Stimulated activated CD8-positive, alpha-beta memory T cell treated with anti-CD3 and anti-CD28 coated beads, Interleukin-7, amount 100 ng/mL, for 48 hours (primary cell): Measurements from ENCODE around the gene NR4A1.

Source experiments
- DNase-seq, 2 donors: peaks; one replicate each; pipeline ENCODE4 v3.0.0-alpha.2; 2020; ENCODE audit warnings: low read depth in 1 of 2; ENCODE audit errors: extremely low read depth in 1 of 2

Gene NR4A1

GRCh38 chr12:52050758-52051541 is at the start of gene NR4A1:
TSS of gene NR4A1 (plus strand) at chr12:52051442. CDS start at chr12:52054329, 2,887 bp downstream.
- peak; percentile 97 to 98 for DNase-seq

GRCh38 chr12:52003016-52003550 is 48.2 kb upstream of the NR4A1 start:
- DNase-seq, result no peak

DNA sequence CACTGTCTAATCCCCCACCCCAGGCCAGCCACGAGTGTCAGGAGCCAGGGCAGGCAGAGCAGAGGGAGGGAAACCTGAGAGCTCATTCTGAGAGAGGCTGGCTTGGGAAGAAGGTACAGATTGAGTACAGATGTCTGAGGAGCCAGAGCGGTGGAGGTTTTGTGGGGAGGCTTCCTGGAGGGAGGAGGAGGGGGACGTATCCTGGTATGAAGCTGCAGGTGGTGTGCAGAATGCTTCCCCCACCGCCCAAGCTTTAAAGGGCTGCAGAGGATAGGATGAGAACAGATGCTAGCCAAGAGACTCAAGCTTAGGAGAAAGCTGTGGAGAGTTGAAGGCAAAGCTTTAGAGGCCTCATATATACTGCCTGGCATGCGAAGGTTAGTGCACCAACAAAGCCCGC is 47.7 kb upstream of the NR4A1 start:
- DNase-seq, result no peak

- DNase-seq, result no peak
Measured at GRCh38 chr12:52004042-52004648, 47.1 kb upstream of the NR4A1 start.

- DNase-seq, result no peak
Measured at GRCh38 chr12:52005218-52005902, 45.9 kb upstream of the NR4A1 start.

- DNase-seq, result no peak
Measured at GRCh38 chr12:52005903-52006703, 45.1 kb upstream of the NR4A1 start.

- peak in 1 of 2 donors; percentile 44 for DNase-seq
Measured at GRCh38 chr12:52006726-52007157, 44.5 kb upstream of the NR4A1 start, which contains the start of gene TAMALIN. TSS of gene TAMALIN (plus strand) at chr12:52006946. CDS start at chr12:52007020, 74 bp downstream.

DNA sequence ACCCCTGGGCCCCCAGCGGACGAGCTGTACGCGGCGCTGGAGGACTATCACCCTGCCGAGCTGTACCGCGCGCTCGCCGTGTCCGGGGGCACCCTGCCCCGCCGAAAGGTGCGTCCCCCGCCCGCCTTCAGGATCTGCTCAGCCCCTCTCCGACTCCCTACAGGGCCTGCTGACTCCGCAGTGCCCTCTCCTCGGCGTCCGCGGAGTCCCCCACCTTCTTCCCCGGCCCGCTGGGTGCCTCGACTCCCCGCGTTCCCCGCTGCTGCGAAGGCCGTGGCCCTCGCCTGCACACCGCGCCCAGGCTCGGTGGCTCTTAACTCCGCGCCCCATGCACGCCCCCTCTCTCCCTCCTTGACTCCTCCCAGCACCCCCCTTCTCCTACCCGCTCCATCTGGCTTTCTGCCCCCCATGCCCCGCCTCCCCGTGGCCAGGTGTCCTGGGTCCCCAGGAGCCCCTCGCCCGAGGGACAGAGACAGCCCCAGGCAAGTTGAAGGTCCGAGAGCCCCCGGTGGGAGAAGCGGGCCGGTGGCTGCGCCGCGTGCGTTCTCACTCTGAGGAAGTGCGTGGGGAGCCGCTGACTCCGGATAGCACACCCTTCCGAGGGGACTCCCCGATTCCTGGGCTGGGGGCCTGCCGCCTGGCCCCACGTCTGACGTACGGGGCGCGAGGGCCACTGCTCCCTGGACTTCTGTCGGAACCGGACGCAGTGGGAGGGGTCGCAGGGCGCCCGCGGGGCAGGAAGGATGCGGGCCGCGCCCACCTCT is 43.9 kb upstream of the NR4A1 start:
- peak in 1 of 2 donors; percentile 13 for DNase-seq

GRCh38 chr12:52007982-52008510 is 43.2 kb upstream of the NR4A1 start:
- no peak for DNase-seq

GRCh38 chr12:52009081-52009751 is 42.0 kb upstream of the NR4A1 start:
- DNase-seq, result no peak

GRCh38 chr12:52010152-52010622 is 41.1 kb upstream of the NR4A1 start:
- DNase-seq, result no peak

DNA sequence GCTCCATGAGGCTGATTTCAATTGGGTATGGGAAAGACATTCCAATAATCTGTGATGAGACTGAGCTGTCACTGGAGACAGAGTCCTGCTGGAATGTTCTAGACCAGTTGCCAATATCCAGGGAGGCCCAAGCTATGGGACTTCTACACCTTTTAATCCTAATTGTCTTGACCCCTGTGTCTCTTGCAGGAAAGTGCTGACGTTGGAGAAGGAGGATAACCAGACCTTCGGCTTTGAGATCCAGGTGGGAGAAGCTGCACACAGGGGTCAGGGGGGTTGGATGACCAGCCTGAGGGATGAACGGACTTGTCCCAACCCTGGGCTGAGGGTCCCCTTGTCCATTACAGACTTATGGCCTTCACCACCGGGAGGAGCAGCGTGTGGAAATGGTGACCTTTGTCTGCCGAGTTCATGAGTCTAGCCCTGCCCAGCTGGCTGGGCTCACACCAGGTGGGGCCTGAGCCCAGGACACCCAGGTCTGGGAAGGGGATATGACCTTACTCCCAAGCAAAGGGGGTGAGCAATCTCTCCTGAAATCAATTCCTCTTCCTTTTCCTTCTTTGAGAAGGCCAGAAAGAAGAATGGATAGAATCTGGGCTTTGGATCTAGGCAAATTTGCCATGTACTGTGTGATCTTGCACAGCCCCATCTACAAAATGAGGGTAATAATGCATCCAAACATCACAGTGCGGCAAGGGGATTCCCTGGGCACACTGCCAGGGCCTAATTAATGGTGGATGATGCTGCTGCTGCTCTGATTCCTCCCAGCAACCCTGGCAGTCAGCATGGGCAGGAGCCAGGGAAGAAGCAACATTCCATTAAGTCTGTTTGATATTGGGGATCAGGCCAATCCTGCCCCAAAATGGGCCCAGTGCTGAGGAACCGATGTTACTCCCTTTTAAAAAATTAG is 40.3 kb upstream of the NR4A1 start:
- no peak for DNase-seq

DNA sequence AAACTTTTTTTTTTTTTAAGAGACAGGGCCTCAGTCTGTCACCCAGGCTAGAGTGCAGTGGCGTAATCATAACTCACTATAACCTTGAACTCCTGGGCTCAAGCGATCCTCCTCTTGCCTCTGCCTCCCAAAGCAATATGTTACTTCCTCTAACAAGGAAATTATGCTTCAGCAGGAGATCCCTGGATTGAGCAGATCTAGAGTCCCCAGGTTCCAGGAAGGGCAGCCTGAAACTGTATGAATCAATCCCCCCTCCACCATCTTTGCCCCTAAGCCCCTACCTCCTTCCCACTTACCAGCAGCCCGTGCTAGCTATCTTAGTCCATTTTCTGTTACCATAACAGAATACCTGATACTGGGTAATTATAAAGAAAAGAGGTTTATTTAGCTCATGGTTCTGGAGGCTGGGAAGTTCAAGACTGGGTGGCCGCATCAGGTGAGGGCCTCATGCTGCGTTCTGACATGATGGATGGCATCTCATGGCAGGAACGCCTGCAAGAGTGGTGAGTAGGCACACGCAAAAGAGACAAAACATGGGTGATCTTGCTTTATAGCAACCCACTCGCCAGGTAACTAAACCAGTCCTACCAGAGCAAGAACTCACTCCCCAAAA is 39.5 kb upstream of the NR4A1 start:
- no peak for DNase-seq

- DNase-seq, result no peak
Measured at GRCh38 chr12:52013626-52014310, 37.5 kb upstream of the NR4A1 start.

DNA sequence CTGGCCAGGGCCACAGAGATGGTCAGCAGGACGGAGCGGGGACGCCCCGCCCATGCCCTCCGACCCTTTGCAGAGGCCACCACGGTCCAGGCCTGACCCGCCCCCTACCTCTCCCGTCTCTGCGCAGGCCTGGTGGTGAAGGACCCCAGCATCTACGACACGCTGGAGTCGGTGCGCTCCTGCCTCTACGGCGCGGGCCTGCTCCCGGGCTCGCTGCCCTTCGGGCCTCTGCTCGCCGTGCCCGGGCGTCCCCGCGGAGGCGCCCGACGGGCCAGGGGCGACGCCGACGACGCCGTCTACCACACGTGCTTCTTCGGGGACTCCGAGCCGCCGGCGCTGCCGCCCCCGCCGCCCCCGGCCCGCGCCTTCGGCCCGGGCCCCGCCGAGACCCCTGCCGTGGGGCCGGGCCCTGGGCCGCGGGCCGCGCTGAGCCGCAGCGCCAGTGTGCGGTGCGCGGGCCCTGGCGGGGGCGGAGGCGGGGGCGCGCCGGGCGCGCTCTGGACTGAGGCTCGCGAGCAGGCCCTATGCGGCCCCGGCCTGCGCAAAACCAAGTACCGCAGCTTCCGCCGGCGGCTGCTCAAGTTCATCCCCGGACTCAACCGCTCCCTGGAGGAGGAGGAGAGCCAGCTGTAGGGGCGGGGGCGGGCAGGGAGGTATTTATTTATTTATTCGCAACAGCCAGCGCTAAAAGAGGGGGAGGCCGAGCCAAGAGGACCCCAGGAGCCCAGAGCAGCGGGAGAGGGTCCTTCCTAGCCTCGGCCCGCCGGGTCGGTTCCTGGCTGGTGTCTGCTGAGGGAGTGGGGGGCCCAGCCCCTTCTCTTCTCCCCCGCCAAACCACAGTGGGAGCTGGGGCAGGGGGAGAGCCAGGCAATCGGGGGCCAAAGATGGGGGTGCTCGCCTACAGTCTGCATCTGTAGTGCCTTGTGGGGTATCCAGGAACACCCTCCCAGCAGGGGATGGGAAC is 36.4 kb upstream of the NR4A1 start:
- no peak for DNase-seq

GRCh38 chr12:52015532-52016041 is 35.7 kb upstream of the NR4A1 start:
- DNase-seq, result no peak
